SK-N-SH (cell line): ENCODE data around the gene PRR20A.

ENCODE experiments used
- GABPA ChIP-seq: IDR thresholded peaks from 2 replicates; pipeline ENCODE4 v1.4.0; 2012; ENCODE audit warnings: low read depth, mild to moderate bottlenecking
- NFIC ChIP-seq: IDR thresholded peaks from 2 replicates; pipeline ENCODE4 v1.4.0; 2012; ENCODE audit warnings: borderline replicate concordance
- POLR2AphosphoS5 ChIP-seq: IDR thresholded peaks from 2 replicates; pipeline ENCODE4 v1.6.1; 2012; ENCODE audit warnings: low read depth, low read length
- RAD21 ChIP-seq: IDR thresholded peaks from 2 replicates; pipeline ENCODE4 v1.6.1; 2012; ENCODE audit warnings: mild to moderate bottlenecking, low read length
- TF ChIP-seq, protein P1 (sequence below): fragments of 150-350 bp; IDR thresholded peaks from 2 replicates; pipeline ENCODE4 v1.6.1; 2017; ENCODE audit warnings: antibody characterized with exemption, low read length, low read depth, borderline replicate concordance
- TF ChIP-seq, protein P2 (sequence below): IDR thresholded peaks from 2 replicates; pipeline ENCODE4; 2012
- TF ChIP-seq, protein P3 (sequence below): fragments of 200-600 bp; sonication (generic); IDR thresholded peaks from 2 replicates; pipeline ENCODE4 v1.6.1; 2017; ENCODE audit warnings: antibody characterized with exemption, mild to moderate bottlenecking, moderate library complexity

DNA sequence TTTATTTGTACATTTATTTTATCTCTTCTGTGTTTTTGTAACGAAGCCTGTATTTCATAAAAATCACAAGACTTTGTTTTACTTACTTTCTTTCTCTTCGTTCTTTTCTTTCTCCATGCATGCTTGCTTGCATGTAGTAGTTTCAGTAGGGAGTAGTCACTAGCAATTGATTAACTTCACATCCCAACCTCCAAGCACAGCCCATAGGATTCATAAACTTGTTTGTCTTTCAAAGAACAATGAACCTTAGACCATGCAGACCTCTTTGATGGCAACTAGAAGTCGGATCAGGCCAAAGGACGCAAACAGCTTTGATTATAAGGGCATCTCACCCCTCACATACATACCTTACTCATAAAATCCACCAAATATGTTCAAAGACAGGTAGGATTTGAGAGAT lies 3.1 kb upstream of the PRR20A start:
- TF ChIP-seq, protein P1, sequence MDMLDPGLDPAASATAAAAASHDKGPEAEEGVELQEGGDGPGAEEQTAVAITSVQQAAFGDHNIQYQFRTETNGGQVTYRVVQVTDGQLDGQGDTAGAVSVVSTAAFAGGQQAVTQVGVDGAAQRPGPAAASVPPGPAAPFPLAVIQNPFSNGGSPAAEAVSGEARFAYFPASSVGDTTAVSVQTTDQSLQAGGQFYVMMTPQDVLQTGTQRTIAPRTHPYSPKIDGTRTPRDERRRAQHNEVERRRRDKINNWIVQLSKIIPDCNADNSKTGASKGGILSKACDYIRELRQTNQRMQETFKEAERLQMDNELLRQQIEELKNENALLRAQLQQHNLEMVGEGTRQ, result no peak
- no peak for TF ChIP-seq RAD21
- TF ChIP-seq, protein P2, sequence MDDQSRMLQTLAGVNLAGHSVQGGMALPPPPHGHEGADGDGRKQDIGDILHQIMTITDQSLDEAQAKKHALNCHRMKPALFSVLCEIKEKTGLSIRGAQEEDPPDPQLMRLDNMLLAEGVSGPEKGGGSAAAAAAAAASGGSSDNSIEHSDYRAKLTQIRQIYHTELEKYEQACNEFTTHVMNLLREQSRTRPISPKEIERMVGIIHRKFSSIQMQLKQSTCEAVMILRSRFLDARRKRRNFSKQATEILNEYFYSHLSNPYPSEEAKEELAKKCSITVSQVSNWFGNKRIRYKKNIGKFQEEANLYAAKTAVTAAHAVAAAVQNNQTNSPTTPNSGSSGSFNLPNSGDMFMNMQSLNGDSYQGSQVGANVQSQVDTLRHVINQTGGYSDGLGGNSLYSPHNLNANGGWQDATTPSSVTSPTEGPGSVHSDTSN, result no peak
- TF ChIP-seq, protein P3, sequence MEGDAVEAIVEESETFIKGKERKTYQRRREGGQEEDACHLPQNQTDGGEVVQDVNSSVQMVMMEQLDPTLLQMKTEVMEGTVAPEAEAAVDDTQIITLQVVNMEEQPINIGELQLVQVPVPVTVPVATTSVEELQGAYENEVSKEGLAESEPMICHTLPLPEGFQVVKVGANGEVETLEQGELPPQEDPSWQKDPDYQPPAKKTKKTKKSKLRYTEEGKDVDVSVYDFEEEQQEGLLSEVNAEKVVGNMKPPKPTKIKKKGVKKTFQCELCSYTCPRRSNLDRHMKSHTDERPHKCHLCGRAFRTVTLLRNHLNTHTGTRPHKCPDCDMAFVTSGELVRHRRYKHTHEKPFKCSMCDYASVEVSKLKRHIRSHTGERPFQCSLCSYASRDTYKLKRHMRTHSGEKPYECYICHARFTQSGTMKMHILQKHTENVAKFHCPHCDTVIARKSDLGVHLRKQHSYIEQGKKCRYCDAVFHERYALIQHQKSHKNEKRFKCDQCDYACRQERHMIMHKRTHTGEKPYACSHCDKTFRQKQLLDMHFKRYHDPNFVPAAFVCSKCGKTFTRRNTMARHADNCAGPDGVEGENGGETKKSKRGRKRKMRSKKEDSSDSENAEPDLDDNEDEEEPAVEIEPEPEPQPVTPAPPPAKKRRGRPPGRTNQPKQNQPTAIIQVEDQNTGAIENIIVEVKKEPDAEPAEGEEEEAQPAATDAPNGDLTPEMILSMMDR, result no peak
- no peak for TF ChIP-seq NFIC
- no peak for TF ChIP-seq GABPA
- no peak for TF ChIP-seq POLR2AphosphoS5
